ENCODE measurements around the gene WDR37. TPM values are rescaled to one million over a fixed set of nuclear protein-coding genes. Genes with fewer than 3 reads are reported as not detected.

Gene WDR37
- total RNA-seq, 1 experiment from 2014 or later: 20.6 TPM

DNA sequence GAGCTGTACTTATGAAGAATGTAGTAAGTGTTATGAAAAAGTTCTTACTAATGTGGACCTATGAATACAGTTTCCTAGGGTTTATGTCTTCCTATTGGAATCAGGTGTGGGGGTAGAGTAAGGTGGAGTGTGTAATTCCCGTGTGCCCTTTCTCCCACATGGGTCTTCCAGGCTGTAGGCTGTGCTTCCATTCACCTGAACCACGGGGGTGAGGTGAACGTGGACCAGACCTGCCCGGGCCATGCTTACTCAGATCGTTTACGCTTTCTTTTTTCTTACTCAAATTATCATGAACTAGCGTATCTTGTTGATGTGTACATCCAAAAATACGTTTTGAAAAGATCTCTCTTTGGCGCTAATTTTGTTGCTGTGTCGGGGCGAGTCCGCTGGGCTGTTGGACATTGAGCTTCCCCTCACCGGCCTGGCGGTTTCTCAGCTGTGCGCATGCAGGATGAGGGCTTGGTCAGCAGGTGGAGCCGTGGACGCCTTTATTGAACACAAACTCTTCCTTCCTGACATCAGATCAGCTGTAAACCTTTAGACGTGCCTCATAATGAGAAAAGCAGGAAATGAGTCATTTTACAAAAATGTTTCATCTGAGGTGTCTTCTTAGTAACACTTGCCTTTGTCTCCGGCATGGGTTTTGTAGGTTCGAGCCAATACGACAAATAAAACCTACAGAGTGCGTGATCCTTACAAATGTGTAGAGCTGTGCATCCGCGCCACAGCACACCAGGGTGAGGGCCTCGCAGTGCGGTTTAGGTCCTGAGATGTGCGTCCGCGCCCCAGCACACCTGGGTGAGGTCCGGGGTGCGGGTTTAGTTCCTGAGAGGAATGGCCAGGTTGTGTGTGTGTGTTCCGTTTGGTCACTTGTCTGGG lies 53.8 kb downstream of the WDR37 start:
- Histone ChIP-seq H3K4me1 (no peaks in the 10 kb centered on the region), H3K9me3 (no peaks in the 10 kb centered on the region), H3K27me3 (replicated peaks; ENCODE audit: control insufficient read depth, insufficient read depth, low read length) (no peaks in the 10 kb centered on the region), H3K36me3 (ENCODE audit: control insufficient read depth, insufficient read depth, low read length) (peaks cover 14% of the 10 kb centered on the region), H3K4me3 (ENCODE audit: low read depth, low read length) (no peak overlapping the region)
- peak; percentile 77 to 83 for DNase-seq
- TF ChIP-seq, protein P1, sequence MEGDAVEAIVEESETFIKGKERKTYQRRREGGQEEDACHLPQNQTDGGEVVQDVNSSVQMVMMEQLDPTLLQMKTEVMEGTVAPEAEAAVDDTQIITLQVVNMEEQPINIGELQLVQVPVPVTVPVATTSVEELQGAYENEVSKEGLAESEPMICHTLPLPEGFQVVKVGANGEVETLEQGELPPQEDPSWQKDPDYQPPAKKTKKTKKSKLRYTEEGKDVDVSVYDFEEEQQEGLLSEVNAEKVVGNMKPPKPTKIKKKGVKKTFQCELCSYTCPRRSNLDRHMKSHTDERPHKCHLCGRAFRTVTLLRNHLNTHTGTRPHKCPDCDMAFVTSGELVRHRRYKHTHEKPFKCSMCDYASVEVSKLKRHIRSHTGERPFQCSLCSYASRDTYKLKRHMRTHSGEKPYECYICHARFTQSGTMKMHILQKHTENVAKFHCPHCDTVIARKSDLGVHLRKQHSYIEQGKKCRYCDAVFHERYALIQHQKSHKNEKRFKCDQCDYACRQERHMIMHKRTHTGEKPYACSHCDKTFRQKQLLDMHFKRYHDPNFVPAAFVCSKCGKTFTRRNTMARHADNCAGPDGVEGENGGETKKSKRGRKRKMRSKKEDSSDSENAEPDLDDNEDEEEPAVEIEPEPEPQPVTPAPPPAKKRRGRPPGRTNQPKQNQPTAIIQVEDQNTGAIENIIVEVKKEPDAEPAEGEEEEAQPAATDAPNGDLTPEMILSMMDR (IDR thresholded peaks at IDR 0.05; ENCODE audit: insufficient read depth in 1 of 2, low read depth in 1 of 2, low read length in 1 of 2, severe bottlenecking in 1 of 2, unreplicated experiment in 1 of 2): peak; percentile 84 to 85
- H3K4me3 Mint-ChIP-seq (ENCODE audit: unreplicated experiment): no peak overlapping the region
- peaks cover 19% of the 10 kb centered on the region for H3K4me1 Mint-ChIP-seq (ENCODE audit: low read depth, unreplicated experiment)
- intact Hi-C loops (cut with micrococcal nuclease; ENCODE audit: unreplicated experiment): no loop called here
- BruUV-seq (replicated peaks): no TSS peak
- H3K9me3 Mint-ChIP-seq (ENCODE audit: unreplicated experiment): no peaks in the 10 kb centered on the region
- CTCF ChIA-PET: interaction anchor here (0.6 to 1.6 kb wide), 10 partner anchors 19 to 311 kb away, joined by 3 to 18 read pairs (median 3); no protein-coding TSS in a partner anchor
- H3K27ac Mint-ChIP-seq (ENCODE audit: unreplicated experiment): peak overlapping the region; percentile 67
- no peaks in the 10 kb centered on the region for H3K27me3 Mint-ChIP-seq (ENCODE audit: insufficient read depth, unreplicated experiment)
- H3K36me3 Mint-ChIP-seq (ENCODE audit: insufficient read depth, unreplicated experiment): peaks cover 68% of the 10 kb centered on the region
- POLR2A ChIA-PET: interaction anchor here (0.9 kb wide), 1 partner anchor 61 kb away, joined by 3 read pairs; the partner anchor contains the start of gene IDI1

DNA sequence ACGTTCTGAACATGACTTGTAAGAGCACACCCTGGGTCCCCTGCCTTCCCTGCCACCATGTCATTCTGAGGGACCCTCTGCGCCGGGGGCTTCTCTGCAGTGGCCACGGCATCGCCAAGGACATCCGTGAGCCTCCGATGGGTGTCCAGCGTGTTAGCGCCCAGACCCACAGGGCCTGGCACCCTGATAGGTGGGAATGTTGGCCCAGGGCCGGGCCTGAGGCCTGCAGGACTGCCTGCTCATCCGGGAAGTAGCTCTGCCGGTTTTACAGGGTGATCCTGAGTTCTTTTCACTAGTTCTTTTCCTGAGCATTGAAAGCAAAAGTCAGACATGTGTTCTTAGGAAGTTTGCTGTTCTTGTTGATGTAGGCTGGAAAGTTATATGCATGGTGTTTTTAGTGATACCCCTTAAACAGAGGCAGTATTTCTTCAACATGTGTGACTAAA lies 54.5 kb downstream of the WDR37 start:
- BruUV-seq (replicated peaks): no TSS peak
- TF ChIP-seq, protein P1 (IDR thresholded peaks at IDR 0.05; ENCODE audit: insufficient read depth in 1 of 2, low read depth in 1 of 2, low read length in 1 of 2, severe bottlenecking in 1 of 2, unreplicated experiment in 1 of 2): no peak
- peaks cover 19% of the 10 kb centered on the region for H3K4me1 Mint-ChIP-seq (ENCODE audit: low read depth, unreplicated experiment)
- peak overlapping the region; percentile 67 for H3K27ac Mint-ChIP-seq (ENCODE audit: unreplicated experiment)
- H3K9me3 ChIP-seq: no peaks in the 10 kb centered on the region
- no peak overlapping the region for H3K4me3 ChIP-seq (ENCODE audit: low read depth, low read length)
- POLR2A ChIA-PET: interaction anchor here (0.9 kb wide), 1 partner anchor 62 kb away, joined by 3 read pairs; the partner anchor contains the start of gene IDI1
- DNase-seq: no peak
- no peaks in the 10 kb centered on the region for H3K9me3 Mint-ChIP-seq (ENCODE audit: unreplicated experiment)
- no peaks in the 10 kb centered on the region for H3K4me1 ChIP-seq
- H3K36me3 Mint-ChIP-seq (ENCODE audit: insufficient read depth, unreplicated experiment): peaks cover 68% of the 10 kb centered on the region
- intact Hi-C loops (cut with micrococcal nuclease; ENCODE audit: unreplicated experiment): no loop called here
- H3K4me3 Mint-ChIP-seq (ENCODE audit: unreplicated experiment): no peak overlapping the region
- no peaks in the 10 kb centered on the region for H3K27me3 ChIP-seq (replicated peaks; ENCODE audit: control insufficient read depth, insufficient read depth, low read length)
- no peaks in the 10 kb centered on the region for H3K27me3 Mint-ChIP-seq (ENCODE audit: insufficient read depth, unreplicated experiment)
- CTCF ChIA-PET: interaction anchor here (0.7 to 1.6 kb wide), 8 partner anchors 20 to 310 kb away, joined by 3 to 18 read pairs (median 4); no protein-coding TSS in a partner anchor
- H3K36me3 ChIP-seq (ENCODE audit: control insufficient read depth, insufficient read depth, low read length): peaks cover 14% of the 10 kb centered on the region

DNA sequence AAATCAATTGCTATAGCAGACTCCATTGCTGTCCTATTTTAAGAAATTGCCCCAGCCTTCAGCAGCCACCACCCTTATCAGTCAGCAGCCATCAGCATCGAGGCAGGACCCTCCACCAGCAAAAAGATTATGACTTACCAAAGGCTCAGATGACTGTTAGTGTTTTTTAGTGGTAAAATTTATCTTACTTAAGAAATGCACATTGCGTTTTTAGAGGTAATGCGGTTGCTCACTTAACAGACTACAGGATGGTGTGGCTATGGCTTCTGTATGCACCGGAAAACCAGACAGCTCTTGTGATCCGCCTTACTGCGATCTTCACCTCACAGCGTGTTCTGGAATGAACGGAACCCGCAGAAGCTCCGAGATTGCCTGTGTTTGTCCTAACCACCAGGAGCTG lies 58.1 kb downstream of the WDR37 start:
- H3K4me1 ChIP-seq: no peaks in the 10 kb centered on the region
- no TSS peak for BruUV-seq (replicated peaks)
- no peaks in the 10 kb centered on the region for H3K27me3 Mint-ChIP-seq (ENCODE audit: insufficient read depth, unreplicated experiment)
- POLR2A ChIA-PET: no interaction called here
- no peaks in the 10 kb centered on the region for H3K9me3 ChIP-seq
- H3K36me3 Mint-ChIP-seq (ENCODE audit: insufficient read depth, unreplicated experiment): peaks cover 54% of the 10 kb centered on the region
- no peak overlapping the region for H3K27ac Mint-ChIP-seq (ENCODE audit: unreplicated experiment)
- CTCF ChIA-PET: no interaction called here
- no peaks in the 10 kb centered on the region for H3K27me3 ChIP-seq (replicated peaks; ENCODE audit: control insufficient read depth, insufficient read depth, low read length)
- no peak overlapping the region for H3K4me3 ChIP-seq (ENCODE audit: low read depth, low read length)
- H3K9me3 Mint-ChIP-seq (ENCODE audit: unreplicated experiment): no peaks in the 10 kb centered on the region
- H3K36me3 ChIP-seq (ENCODE audit: control insufficient read depth, insufficient read depth, low read length): peaks cover 10% of the 10 kb centered on the region
- no peak overlapping the region for H3K4me3 Mint-ChIP-seq (ENCODE audit: unreplicated experiment)
- no peak for DNase-seq
- intact Hi-C loops (cut with micrococcal nuclease; ENCODE audit: unreplicated experiment): no loop called here
- H3K4me1 Mint-ChIP-seq (ENCODE audit: low read depth, unreplicated experiment): peaks cover 12% of the 10 kb centered on the region
- TF ChIP-seq, protein P1 (IDR thresholded peaks at IDR 0.05; ENCODE audit: insufficient read depth in 1 of 2, low read depth in 1 of 2, low read length in 1 of 2, severe bottlenecking in 1 of 2, unreplicated experiment in 1 of 2): no peak
